Cardiac fibroblast (primary cell): ENCODE measurements around the gene MGLL.

Experiments used
- DNase-seq, 2 donors: peaks; one replicate each; pipeline versions ENCODE4 v3.0.0 to v3.0.0-alpha.2; 2010; ENCODE audit warnings: low read depth in 2 of 2
- H3K4me3 ChIP-seq, 2 donors: replicated peaks in 1 of 2; 1 replicate in 1 of 2; 2 replicates in 1 of 2; pipeline ENCODE4 v1.5.1; 2011; ENCODE audit warnings: low read depth in 2 of 2, low read length in 2 of 2, mild to moderate bottlenecking in 2 of 2, moderate library complexity in 1 of 2
- CTCF ChIP-seq: IDR thresholded peaks from one replicate; pipeline ENCODE4 v1.5.1; 2011; ENCODE audit warnings: low read depth, mild to moderate bottlenecking, low read length, inconsistent platforms

The MGLL gene

DNA sequence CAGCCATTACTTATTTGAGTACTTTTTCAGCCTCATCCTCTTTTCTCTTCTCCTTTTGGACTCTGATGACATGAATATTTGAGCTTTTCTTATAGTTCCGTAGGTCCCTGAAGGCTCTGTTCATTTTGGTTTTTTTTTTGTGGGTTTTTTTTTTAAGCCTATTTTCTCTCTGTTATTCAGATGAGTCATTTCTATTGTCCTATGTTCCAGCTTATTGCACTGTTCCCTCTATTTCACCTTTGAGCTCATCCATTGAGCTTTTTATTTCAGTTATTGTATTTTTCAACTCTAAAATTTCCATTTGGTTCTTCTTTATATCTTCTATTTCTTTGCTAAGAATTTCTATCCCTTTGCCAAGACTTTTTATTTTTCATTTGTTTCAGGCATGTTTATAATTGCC is 7.2 kb upstream of the MGLL start:
- DNase-seq = peak in 1 of 2 donors; percentile 44
- no peak overlapping the region for H3K4me3 ChIP-seq
- no peak for TF ChIP-seq CTCF

GRCh38 chr3:127827808-127828207 is 5.5 kb upstream of the MGLL start:
- no peak for TF ChIP-seq CTCF
- DNase-seq = no peak
- H3K4me3 ChIP-seq = no peak overlapping the region

DNA sequence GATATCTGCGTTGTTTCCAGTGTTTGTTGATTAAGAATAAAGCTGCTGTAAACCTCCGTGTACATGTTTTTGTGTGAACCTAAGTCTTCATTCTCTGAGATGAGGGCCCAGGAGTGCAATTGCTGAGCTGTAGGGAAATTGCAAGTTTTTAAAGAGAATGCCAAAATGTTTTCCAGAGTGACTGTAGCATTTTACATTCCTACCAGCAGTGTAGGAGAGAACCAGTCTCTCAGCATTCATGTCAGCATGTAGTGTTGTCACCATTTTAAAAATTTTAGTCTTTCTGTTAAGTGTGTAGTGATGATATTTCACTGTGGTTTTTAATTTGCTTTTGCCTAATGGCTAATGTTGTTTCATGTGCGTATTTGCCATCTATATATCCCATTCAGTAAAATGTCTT is 3.4 kb upstream of the MGLL start:
- DNase-seq = no peak
- no peak overlapping the region for H3K4me3 ChIP-seq
- no peak for TF ChIP-seq CTCF

- no peak for DNase-seq
- no peak overlapping the region for H3K4me3 ChIP-seq
- no peak for TF ChIP-seq CTCF
Observed at GRCh38 chr3:127824151-127824825, 2.0 kb upstream of the MGLL start.

- peak overlapping the region; percentile 42 to 81 for H3K4me3 ChIP-seq
- TF ChIP-seq CTCF = no peak
- DNase-seq = peak in 1 of 2 donors; percentile 22
Observed at GRCh38 chr3:127823426-127823857, 1.1 kb upstream of the MGLL start.

GRCh38 chr3:127822682-127823425 is 539 bp upstream of the MGLL start:
- peak; percentile 36 to 53 for DNase-seq
- peak overlapping the region; percentile 80 to 81 for H3K4me3 ChIP-seq
- TF ChIP-seq CTCF = no peak
